PC-3 (cell line): ENCODE results near the gene PRC1. TPM values are rescaled to one million over a fixed set of nuclear protein-coding genes. Genes with fewer than 3 reads are reported as not detected.

ENCODE experiments used
- ATAC-seq: fragments of 200-7000 bp; cut with Tn5 transposase; 2 replicates; pipeline ENCODE4 v1.9.1; 2020; ENCODE audit warnings: mild to moderate bottlenecking, moderate library complexity
- Bru-seq: library from RNA; stranded (reverse); fragments of 400-500 nt; gene quantifications from one replicate; lab custom pipeline; 2021; lab: Mats Ljungman, UMichigan
- BruChase-seq, 2 experiments: library from RNA; stranded (reverse); fragments of 400-500 nt; gene quantifications; one replicate each; lab custom pipeline; 2021; lab: Mats Ljungman, UMichigan
- BruUV-seq: library from RNA; stranded (reverse); fragments of 400-500 nt; replicated peaks from 2 replicates; lab custom pipeline; 2021; lab: Mats Ljungman, UMichigan
- CTCF ChIA-PET: fragments of 300-600 bp; sonication (Branson Sonifier 250); formaldehyde crosslinking; loops from one replicate; lab custom pipeline; 2022; ENCODE audit warnings: antibody characterized with exemption; lab: Charles Lee
- POLR2A ChIA-PET: fragments of 300-600 bp; sonication (Branson Sonifier 250); formaldehyde crosslinking; loops from one replicate; lab custom pipeline; 2022; ENCODE audit warnings: antibody characterized with exemption; ENCODE audit not compliant: unreplicated experiment; lab: Charles Lee
- DNase-seq: peaks from one replicate; pipeline ENCODE4 v3.0.0-alpha.2; 2015
- H2AFZ ChIP-seq: fragments of 300-600 bp; sonication (generic); 2 replicates; pipeline ENCODE4 v1.6.0; 2016; ENCODE audit warnings: antibody characterized with exemption, low read length
- H3F3A ChIP-seq: fragments of 300-600 bp; sonication (generic); one replicate; pipeline ENCODE4 v1.6.0; 2017; ENCODE audit warnings: antibody characterized with exemption, low read length, control low read depth, mild to moderate bottlenecking; ENCODE audit not compliant: unreplicated experiment
- H3K27ac ChIP-seq: fragments of 300-600 bp; sonication (generic); 2 replicates; pipeline ENCODE4 v1.5.1; 2016; ENCODE audit warnings: mild to moderate bottlenecking, low read length
- H3K27me3 ChIP-seq: fragments of 300-600 bp; sonication (generic); 2 replicates; pipeline ENCODE4 v1.6.1; 2016; ENCODE audit warnings: low read length, mixed read lengths
- H3K36me3 ChIP-seq: fragments of 300-600 bp; sonication (generic); 2 replicates; pipeline ENCODE4 v1.6.1; 2016; ENCODE audit warnings: low read depth, mixed run types, low read length, mixed read lengths
- H3K4me1 ChIP-seq: fragments of 300-600 bp; sonication (generic); 2 replicates; pipeline ENCODE4 v1.5.1; 2016; ENCODE audit warnings: low read length; ENCODE audit not compliant: insufficient read depth
- H3K4me2 ChIP-seq: fragments of 300-600 bp; sonication (generic); 2 replicates; pipeline ENCODE4 v1.6.0; 2016; ENCODE audit warnings: low read length
- H3K4me3 ChIP-seq: fragments of 300-600 bp; sonication (generic); 2 replicates; pipeline ENCODE4 v1.5.1; 2016; ENCODE audit warnings: mild to moderate bottlenecking, low read length, mixed read lengths
- H3K79me2 ChIP-seq: fragments of 300-600 bp; sonication (generic); 2 replicates; pipeline ENCODE4 v1.6.1; 2017; ENCODE audit warnings: low read length, mixed read lengths
- H3K9ac ChIP-seq: fragments of 300-600 bp; sonication (generic); 2 replicates; pipeline ENCODE4 v1.6.0; 2016; ENCODE audit warnings: mild to moderate bottlenecking, low read length
- H3K9me2 ChIP-seq: fragments of 300-600 bp; sonication (generic); replicated peaks from 2 replicates; pipeline ENCODE4 v1.6.1; 2016; ENCODE audit warnings: mixed run types, low read length, mixed read lengths
- H3K9me3 ChIP-seq: fragments of 300-600 bp; sonication (generic); 2 replicates; pipeline ENCODE4 v1.6.1; 2016; ENCODE audit warnings: low read length, mixed read lengths
- H4K20me1 ChIP-seq: fragments of 300-600 bp; sonication (generic); 2 replicates; pipeline ENCODE4 v1.6.1; 2016; ENCODE audit warnings: low read length, mixed read lengths
- CTCF ChIP-seq: fragments of 300-600 bp; sonication (generic); conservative IDR thresholded peaks from 2 replicates; pipeline ENCODE4 v1.5.1; 2017; ENCODE audit warnings: antibody characterized with exemption, low read depth, mild to moderate bottlenecking, low read length
- EZH2 ChIP-seq: fragments of 300-600 bp; sonication (generic); IDR thresholded peaks from one replicate; pipeline ENCODE4 v1.6.1; 2017; ENCODE audit warnings: antibody characterized with exemption, mild to moderate bottlenecking, low read length; ENCODE audit not compliant: unreplicated experiment
- EZH2phosphoT487 ChIP-seq: fragments of 300-600 bp; sonication (generic); IDR thresholded peaks from 2 replicates; pipeline ENCODE4 v1.6.1; 2018; ENCODE audit warnings: mild to moderate bottlenecking, antibody characterized with exemption, low read length, borderline replicate concordance
- intact Hi-C: fragments of 100-400 bp; cut with micrococcal nuclease; formaldehyde crosslinking; loops from 2 replicates; pipeline ENCODE4 v1.9.0; 2023
- long read RNA-seq: library from polyadenylated mRNA; unstranded; transcript quantifications from one replicate; pipeline ENCODE4 v2.0.0, GENCODE V29; 2021; ENCODE audit not compliant: unreplicated experiment
- total RNA-seq: library from RNA; depleted of rRNA; stranded (reverse); fragments of >200 nt; gene quantifications from 2 replicates; pipeline ENCODE4 v1.2.3, GENCODE V29; 2014; rRNA removed

PRC1 gene
- 236 and 243 TPM in 2 replicates for total RNA-seq
- percentile 61 among the genes with signal in this experiment for Bru-seq, nascent RNA
- BruChase-seq, experiment 1, labeled RNA remaining after a 6-hour chase: percentile 77 among the genes with signal in this experiment
- BruChase-seq, experiment 2, labeled RNA remaining after a 2-hour chase: percentile 46 among the genes with signal in this experiment
- long read RNA-seq, full-length matches to known transcripts: 7 of 21 reads
- long read RNA-seq, partial matches to known transcripts: 3 of 21 reads
- long read RNA-seq, other reads (novel, unspliced or antisense): 11 of 21 reads

- Histone ChIP-seq H3K79me2 (peaks cover 60% of the 10 kb centered on the region), H3K4me3 (peak within 1 kb of the TSS; percentile 72), H3K27ac (peak within 1 kb of the TSS; percentile 58), H3K36me3 (peaks cover 10% of the 10 kb centered on the region), H3K4me1 (peaks cover 5% of the 10 kb centered on the region; the same call in 1 of the 2 replicates), H3K9me2 (no peaks in the 10 kb centered on the region), H3K27me3 (no peaks in the 10 kb centered on the region), H4K20me1 (no peaks in the 10 kb centered on the region), H3F3A (no peaks in the 10 kb centered on the region), H3K9ac (peak within 1 kb of the TSS; percentile 94), H2AFZ (peak within 1 kb of the TSS; percentile 91), H3K4me2 (peak within 1 kb of the TSS; percentile 92), H3K9me3 (no peaks in the 10 kb centered on the region)
- CTCF ChIA-PET: no interaction called here
- intact Hi-C loops: loop anchor here (5.0 kb wide), 2 partner anchors 37 to 62 kb away; partner anchors contain the start of gene HDDC3
- ATAC-seq: peak; percentile 96
- no peak for TF ChIP-seq CTCF
- TF ChIP-seq EZH2phosphoT487: no peak
- TF ChIP-seq EZH2: no peak
- TSS peak; percentile 88 for BruUV-seq
- DNase-seq: peak; percentile 99
- POLR2A ChIA-PET: interaction anchor here (1.0 kb wide), 1 partner anchor 46 kb away, joined by 4 read pairs; no protein-coding TSS in a partner anchor
Measured at GRCh38 chr15:90994417-90995311, at the start of gene PRC1. Gene PRC1, minus strand, starts transcription at chr15:90994535. Its CDS starts 118 bp downstream, at chr15:90994417.

DNA sequence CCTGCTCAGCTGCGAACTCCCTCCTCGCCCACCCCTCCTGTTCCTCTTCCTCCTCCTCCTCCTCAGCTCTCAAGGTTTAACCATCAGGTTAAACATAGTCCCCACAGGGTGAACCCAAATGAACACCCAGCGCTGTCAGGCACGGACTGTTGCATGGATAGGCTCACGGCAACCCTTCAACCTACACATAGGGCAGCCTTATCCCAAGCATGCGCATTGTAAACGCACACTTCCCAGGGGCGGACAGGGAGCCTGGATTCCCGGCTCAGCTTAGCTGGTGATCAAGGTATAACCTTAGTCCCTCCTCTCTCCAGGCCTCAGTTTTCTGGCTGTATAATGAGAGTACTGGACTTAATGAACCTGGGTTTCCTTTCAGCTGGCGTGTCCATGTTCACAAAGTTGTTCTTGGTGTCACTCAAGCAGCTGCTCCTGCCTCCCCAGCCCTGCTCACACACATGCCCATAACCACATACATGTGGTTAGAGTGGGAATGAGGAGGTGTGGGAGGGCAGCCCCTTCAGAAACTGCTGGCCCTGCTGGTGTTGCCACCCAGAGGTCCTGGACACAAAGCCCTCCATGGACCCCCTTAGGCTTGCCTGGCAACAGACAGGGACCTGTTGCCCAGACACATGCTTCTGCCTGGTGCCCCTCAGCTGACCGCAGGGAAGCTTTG, 49.0 kb upstream of the PRC1 start:
- no peaks in the 10 kb centered on the region for H3F3A ChIP-seq
- POLR2A ChIA-PET: no interaction called here
- H3K79me2 ChIP-seq: no peaks in the 10 kb centered on the region
- BruUV-seq: no TSS peak
- DNase-seq (no peak), ATAC-seq (no peak)
- CTCF ChIA-PET: no interaction called here
- H3K4me3 ChIP-seq: no peak overlapping the region
- TF ChIP-seq EZH2phosphoT487: no peak
- no peak for TF ChIP-seq EZH2
- no peak for TF ChIP-seq CTCF
- no peaks in the 10 kb centered on the region for H3K27me3 ChIP-seq
- H3K4me2 ChIP-seq: no peak overlapping the region
- H3K9ac ChIP-seq: no peak overlapping the region
- intact Hi-C loops: no loop called here
- H2AFZ ChIP-seq: no peak overlapping the region
- 0 out of 2 replicates have a peak, but pooled peaks cover 4% of the 10 kb centered on the region for H3K4me1 ChIP-seq
- H3K27ac ChIP-seq: no peak overlapping the region
- H3K36me3 ChIP-seq: no peaks in the 10 kb centered on the region
- no peaks in the 10 kb centered on the region for H4K20me1 ChIP-seq
- H3K9me3 ChIP-seq: no peaks in the 10 kb centered on the region
- no peaks in the 10 kb centered on the region for H3K9me2 ChIP-seq
